ENCODE data around the gene LINGO1.

- TF ChIP-seq EZH2 (IDR thresholded peaks at IDR 0.05; ENCODE audit: borderline replicate concordance, insufficient read depth, low read depth, low read length, poor library complexity, severe bottlenecking) (no peak), CTCF (IDR thresholded peaks at IDR 0.05) (no peak)
Measured at GRCh38 chr15:77670558-77671361, 38.0 kb upstream of the LINGO1 start.

Measured in B cell (primary cell).